Measurements from ENCODE around the gene PLEKHA8. TPM values are rescaled to one million over a fixed set of nuclear protein-coding genes. Genes with fewer than 3 reads are reported as not detected.

PLEKHA8 gene, protein sequence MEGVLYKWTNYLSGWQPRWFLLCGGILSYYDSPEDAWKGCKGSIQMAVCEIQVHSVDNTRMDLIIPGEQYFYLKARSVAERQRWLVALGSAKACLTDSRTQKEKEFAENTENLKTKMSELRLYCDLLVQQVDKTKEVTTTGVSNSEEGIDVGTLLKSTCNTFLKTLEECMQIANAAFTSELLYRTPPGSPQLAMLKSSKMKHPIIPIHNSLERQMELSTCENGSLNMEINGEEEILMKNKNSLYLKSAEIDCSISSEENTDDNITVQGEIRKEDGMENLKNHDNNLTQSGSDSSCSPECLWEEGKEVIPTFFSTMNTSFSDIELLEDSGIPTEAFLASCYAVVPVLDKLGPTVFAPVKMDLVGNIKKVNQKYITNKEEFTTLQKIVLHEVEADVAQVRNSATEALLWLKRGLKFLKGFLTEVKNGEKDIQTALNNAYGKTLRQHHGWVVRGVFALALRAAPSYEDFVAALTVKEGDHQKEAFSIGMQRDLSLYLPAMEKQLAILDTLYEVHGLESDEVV
- 15.9 and 25.9 TPM in 2 replicates for total RNA-seq
- polyA plus RNA-seq: 16.8 and 23.2 TPM in 2 replicates

GRCh38 chr7:30028216-30028748, at the start of gene PLEKHA8:
Gene PLEKHA8 (plus strand): TSS chr7:30028412. CDS start chr7:30028763, 351 bp downstream.
- no peak for TF ChIP-seq CTCF (IDR thresholded peaks at IDR 0.05; ENCODE audit: low read depth, low read length)
- Histone ChIP-seq H3K4me1 (ENCODE audit: low read depth) (peaks cover 34% of the 10 kb centered on the region), H3K9me3 (ENCODE audit: low read depth) (no peaks in the 10 kb centered on the region), H3K4me3 (peak within 1 kb of the TSS; percentile 88), H3K27me3 (no peaks in the 10 kb centered on the region), H3K27ac (peak within 1 kb of the TSS; percentile 87), H3K36me3 (no peaks in the 10 kb centered on the region)
- DNase-seq (ENCODE audit: low read depth in 1 of 2, low spot score in 1 of 2): peak; percentile 90 to 94

DNA sequence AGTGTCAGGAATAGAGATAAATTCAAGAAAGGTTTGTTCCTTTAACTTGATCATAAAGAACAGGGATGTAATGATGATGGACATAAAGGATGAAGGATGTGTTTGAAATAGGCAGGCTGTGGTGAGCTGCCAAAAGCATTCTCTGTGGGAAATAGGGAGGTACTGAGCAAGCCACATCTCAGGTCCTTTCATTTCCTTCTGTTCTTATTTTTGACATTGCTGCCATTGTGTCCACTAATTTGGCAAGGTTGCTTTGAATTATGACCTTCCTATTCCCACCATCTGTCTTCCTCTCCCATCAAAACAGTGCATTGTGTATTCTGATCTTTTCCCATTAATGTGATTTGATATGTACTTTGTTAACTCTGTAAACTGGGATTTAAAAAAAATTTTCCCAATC, 48.1 kb upstream of the PLEKHA8 start:
- TF ChIP-seq CTCF (IDR thresholded peaks at IDR 0.05; ENCODE audit: low read depth, low read length): no peak
- Histone ChIP-seq H3K27ac (no peak overlapping the region), H3K4me3 (no peak overlapping the region), H3K36me3 (no peaks in the 10 kb centered on the region), H3K9me3 (ENCODE audit: low read depth) (no peaks in the 10 kb centered on the region), H3K4me1 (ENCODE audit: low read depth) (peaks cover 3% of the 10 kb centered on the region), H3K27me3 (no peaks in the 10 kb centered on the region)
- no peak for DNase-seq (ENCODE audit: low read depth in 1 of 2, low spot score in 1 of 2)

DNA sequence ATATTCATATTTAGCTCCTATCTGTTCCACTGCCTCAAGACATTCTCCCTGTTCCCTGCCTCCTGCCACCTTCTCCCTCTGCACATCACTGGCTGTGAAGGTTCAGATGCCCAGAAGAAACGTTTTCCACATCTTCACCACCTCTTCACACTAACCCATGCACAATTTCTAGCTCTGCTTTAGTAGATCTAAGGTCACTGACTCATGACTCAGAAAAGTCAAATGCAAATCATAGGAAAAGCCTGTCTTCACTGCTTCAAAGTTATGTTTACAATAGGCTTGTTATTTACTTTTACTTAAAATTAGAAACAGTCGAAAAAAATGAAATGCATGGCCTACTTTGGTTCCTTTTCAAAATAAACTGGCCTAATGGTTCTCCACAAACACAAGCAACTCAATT, 41.1 kb upstream of the PLEKHA8 start:
- TF ChIP-seq CTCF (IDR thresholded peaks at IDR 0.05; ENCODE audit: low read depth, low read length): no peak
- no peaks in the 10 kb centered on the region for H3K4me1 ChIP-seq (ENCODE audit: low read depth)
- H3K27me3 ChIP-seq: no peaks in the 10 kb centered on the region
- H3K4me3 ChIP-seq: no peak overlapping the region
- no peaks in the 10 kb centered on the region for H3K36me3 ChIP-seq
- no peaks in the 10 kb centered on the region for H3K9me3 ChIP-seq (ENCODE audit: low read depth)
- DNase-seq (ENCODE audit: low read depth in 1 of 2, low spot score in 1 of 2): peak in 1 of 2 donors; percentile 35
- no peak overlapping the region for H3K27ac ChIP-seq

GRCh38 chr7:29987811-29988317, 40.3 kb upstream of the PLEKHA8 start:
- no peaks in the 10 kb centered on the region for H3K9me3 ChIP-seq (ENCODE audit: low read depth)
- peak in 1 of 2 donors; percentile 89 for DNase-seq (ENCODE audit: low read depth in 1 of 2, low spot score in 1 of 2)
- H3K4me3 ChIP-seq: peak overlapping the region; percentile 92
- H3K36me3 ChIP-seq: no peaks in the 10 kb centered on the region
- H3K4me1 ChIP-seq (ENCODE audit: low read depth): no peaks in the 10 kb centered on the region
- H3K27ac ChIP-seq: no peak overlapping the region
- no peaks in the 10 kb centered on the region for H3K27me3 ChIP-seq
- no peak for TF ChIP-seq CTCF (IDR thresholded peaks at IDR 0.05; ENCODE audit: low read depth, low read length)

DNA sequence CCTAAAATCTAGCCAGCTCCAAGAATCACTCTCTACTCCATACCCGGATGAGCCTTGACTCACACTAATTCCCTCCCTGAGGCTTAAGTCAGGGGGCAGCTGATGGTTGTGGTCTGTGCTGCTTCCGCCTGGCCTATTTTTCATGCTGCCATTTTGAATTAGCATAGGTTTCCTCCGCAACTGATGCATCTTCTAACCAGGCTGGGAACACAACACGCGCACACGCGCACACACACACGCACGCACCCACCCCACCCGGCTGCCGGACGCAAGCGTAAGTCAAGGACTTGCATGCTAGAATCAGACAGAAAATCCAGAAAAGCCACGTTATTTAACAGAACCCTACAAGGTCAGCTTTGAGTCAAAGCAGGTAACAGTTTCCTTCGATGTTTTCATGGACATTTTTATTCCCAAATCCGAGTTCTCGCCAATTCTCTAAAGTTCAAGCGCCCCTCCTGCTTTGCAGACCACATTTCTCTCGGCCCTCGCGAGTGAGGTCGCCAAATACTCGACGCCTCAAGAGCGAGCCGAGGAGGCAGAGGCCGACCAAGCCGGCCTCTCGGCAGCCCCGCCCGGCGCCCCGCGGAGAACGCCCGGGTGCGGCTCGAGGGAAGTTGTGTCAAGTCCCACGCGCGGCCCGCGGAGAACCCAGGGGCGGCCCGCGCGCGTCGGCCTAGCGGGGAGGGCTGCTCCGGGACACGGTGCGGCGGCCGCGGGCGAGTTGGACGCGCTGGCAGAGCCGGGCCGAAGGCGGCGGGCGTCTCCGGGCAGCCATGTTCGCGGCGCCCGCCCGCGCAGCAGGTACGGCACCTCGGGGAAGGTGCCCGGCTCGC, 39.6 kb upstream of the PLEKHA8 start:
- H3K4me3 ChIP-seq: peak overlapping the region; percentile 92
- H3K9me3 ChIP-seq (ENCODE audit: low read depth): no peaks in the 10 kb centered on the region
- H3K27me3 ChIP-seq: no peaks in the 10 kb centered on the region
- no peak for TF ChIP-seq CTCF (IDR thresholded peaks at IDR 0.05; ENCODE audit: low read depth, low read length)
- DNase-seq (ENCODE audit: low read depth in 1 of 2, low spot score in 1 of 2): peak; percentile 42 to 84
- H3K27ac ChIP-seq: no peak overlapping the region
- H3K36me3 ChIP-seq: no peaks in the 10 kb centered on the region
- H3K4me1 ChIP-seq (ENCODE audit: low read depth): no peaks in the 10 kb centered on the region

Measured in cardiac muscle cell (in vitro differentiated cells and primary cell).